Neuronal stem cell (in vitro differentiated cells): ENCODE measurements around the gene APOC1.
"Not testable (repeated sequence)": the region's sequence is repeated elsewhere in the genome, so short reads cannot be mapped to it uniquely, and the experiment has no call there.

Experiments
- DNase-seq: peaks from one replicate; pipeline ENCODE4 v3.0.0-alpha.2; 2013; ENCODE audit warnings: low spot score
- H2AFZ ChIP-seq: one replicate; pipeline ENCODE4 v1.6.1; 2013; ENCODE audit warnings: mild to moderate bottlenecking, low read length, inconsistent platforms
- H2AK5ac ChIP-seq: 2 replicates; pipeline ENCODE4 v1.6.1; 2013; ENCODE audit warnings: low read depth, mild to moderate bottlenecking, inconsistent platforms, low read length, moderate library complexity, mixed read lengths
- H2BK120ac ChIP-seq: 2 replicates; pipeline ENCODE4 v1.6.1; 2013; ENCODE audit warnings: low read depth, mild to moderate bottlenecking, inconsistent platforms, low read length, moderate library complexity, mixed read lengths
- H2BK12ac ChIP-seq: one replicate; pipeline ENCODE4 v1.6.1; 2013; ENCODE audit warnings: low read length, inconsistent platforms
- H2BK15ac ChIP-seq: 2 replicates; pipeline ENCODE4 v1.6.1; 2013; ENCODE audit warnings: mild to moderate bottlenecking, low read length, inconsistent platforms, mixed read lengths
- H2BK5ac ChIP-seq: one replicate; pipeline ENCODE4 v1.6.1; 2013; ENCODE audit warnings: inconsistent platforms, mild to moderate bottlenecking, low read length, moderate library complexity
- H3K14ac ChIP-seq: one replicate; pipeline ENCODE4 v1.6.1; 2013; ENCODE audit warnings: low read length, inconsistent platforms
- H3K18ac ChIP-seq: 2 replicates; pipeline ENCODE4 v1.6.1; 2013; ENCODE audit warnings: low read length, inconsistent platforms
- H3K23ac ChIP-seq: 2 replicates; pipeline ENCODE4 v1.6.1; 2013; ENCODE audit warnings: low read depth, mild to moderate bottlenecking, mixed read lengths, low read length, inconsistent platforms; ENCODE audit not compliant: poor library complexity
- H3K27ac ChIP-seq: replicated peaks from 3 replicates; pipeline ENCODE4 v1.5.1; 2013; ENCODE audit warnings: low read length, inconsistent platforms
- H3K27me3 ChIP-seq, 3 experiments: 2 replicates each; pipeline ENCODE4 v1.6.1; 2013; ENCODE audit warnings: low read length in 3 of 3, mild to moderate bottlenecking in 2 of 3, inconsistent platforms in 1 of 3, low read depth in 1 of 3, mixed read lengths in 1 of 3, moderate library complexity in 1 of 3; ENCODE audit not compliant: control insufficient read depth in 3 of 3, insufficient read depth in 3 of 3
- H3K36me3 ChIP-seq, 2 donors: replicated peaks in 1 of 2; 2 replicates each; pipeline ENCODE4 v1.6.1; 2013; ENCODE audit warnings: low read length in 2 of 2; ENCODE audit not compliant: control insufficient read depth in 2 of 2, insufficient read depth in 2 of 2
- H3K4ac ChIP-seq: 2 replicates; pipeline ENCODE4 v1.6.1; 2013; ENCODE audit warnings: inconsistent platforms, mild to moderate bottlenecking, low read length, moderate library complexity
- H3K4me1 ChIP-seq, 2 donors: 1 replicate in 1 of 2; 2 replicates in 1 of 2; pipeline ENCODE4 v1.6.1; 2013; ENCODE audit warnings: low read length in 2 of 2, low read depth in 1 of 2; ENCODE audit not compliant: control insufficient read depth in 2 of 2, insufficient read depth in 1 of 2
- H3K4me2 ChIP-seq: one replicate; pipeline ENCODE4 v1.6.1; 2013; ENCODE audit warnings: mild to moderate bottlenecking, low read length, inconsistent platforms; ENCODE audit not compliant: insufficient read depth, poor library complexity, severe bottlenecking
- H3K4me3 ChIP-seq, 2 donors: 2 replicates each; pipeline ENCODE4 v1.5.1; 2013; ENCODE audit warnings: low read length in 2 of 2, mild to moderate bottlenecking in 2 of 2, inconsistent platforms in 1 of 2, moderate library complexity in 1 of 2
- H3K79me1 ChIP-seq: one replicate; pipeline ENCODE4 v1.6.1; 2013; ENCODE audit warnings: low read depth, mild to moderate bottlenecking, inconsistent platforms, low read length, moderate library complexity
- H3K9ac ChIP-seq: one replicate; pipeline ENCODE4 v1.6.1; 2013; ENCODE audit warnings: mild to moderate bottlenecking, low read depth, low read length, inconsistent platforms; ENCODE audit not compliant: poor library complexity
- H3K9me3 ChIP-seq, 2 donors: replicated peaks in 1 of 2; 2 replicates each; pipeline versions ENCODE3 to v1.6.1; 2013; ENCODE audit warnings: low read length in 2 of 2, mild to moderate bottlenecking in 2 of 2, inconsistent platforms in 1 of 2, low read depth in 1 of 2, mixed read lengths in 1 of 2, moderate library complexity in 1 of 2; ENCODE audit not compliant: control insufficient read depth in 2 of 2, insufficient read depth in 1 of 2
- H4K8ac ChIP-seq: one replicate; pipeline ENCODE4 v1.6.1; 2013; ENCODE audit warnings: low read depth, mild to moderate bottlenecking, inconsistent platforms, low read length, moderate library complexity
- H4K91ac ChIP-seq: one replicate; pipeline ENCODE4 v1.6.1; 2013; ENCODE audit warnings: low read length, low read depth, mild to moderate bottlenecking, inconsistent platforms; ENCODE audit not compliant: poor library complexity
- WGBS, 2 donors: extraction: QIAGEN DNeasy Blood & Tissue Kit; methylation state at CpG; one replicate each; pipeline ENCODE4 v1.1.7; 2013; ENCODE audit warnings: missing lambda C conversion rate in 2 of 2, mixed read lengths in 1 of 2; ENCODE audit not compliant: insufficient read length in 2 of 2, insufficient replicate concordance in 1 of 2; ENCODE audit errors: extremely low coverage in 2 of 2; 5-methylcytosine and 5-hydroxymethylcytosine counted together

APOC1 gene

DNA sequence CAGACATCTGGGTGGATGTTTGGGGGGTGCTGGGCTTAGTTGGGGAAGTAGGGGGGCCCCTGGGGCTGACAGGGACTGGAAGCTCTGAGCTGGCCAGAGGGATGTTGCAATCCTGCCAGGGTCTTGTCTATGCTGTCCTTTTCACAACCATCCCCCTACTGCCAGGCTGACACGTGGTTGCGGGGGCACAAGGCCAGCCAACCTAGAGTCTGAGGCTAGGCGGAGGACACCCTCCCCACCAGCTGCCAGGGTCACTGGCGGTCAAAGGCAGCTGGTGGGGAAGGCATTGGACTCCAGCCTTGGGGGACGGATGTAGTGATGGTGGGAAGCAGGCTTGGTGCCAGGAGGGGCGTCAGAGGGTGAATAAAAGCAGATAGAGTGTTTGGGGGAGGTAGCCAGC, 1.6 kb upstream of the APOC1 start:
- Histone ChIP-seq H3K23ac (no peak overlapping the region), H3K14ac (no peak overlapping the region), H3K4me2 (no peak overlapping the region), H2BK15ac (no peak overlapping the region), H3K18ac (no peak overlapping the region), H3K4ac (no peak overlapping the region), H3K4me3 (no peak overlapping the region), H2AFZ (no peak overlapping the region), H3K9ac (no peak overlapping the region), H3K79me1 (no peaks in the 10 kb centered on the region), H2AK5ac (no peak overlapping the region), H3K27me3 (peaks cover 0 to 11% (median 0%) of the 10 kb centered on the region in 3 experiments), H3K9me3 (no peaks in the 10 kb centered on the region), H2BK12ac (no peak overlapping the region), H4K91ac (no peak overlapping the region), H2BK120ac (no peak overlapping the region), H3K4me1 (peaks cover 4 to 9% of the 10 kb centered on the region in 2 donors), H4K8ac (no peak overlapping the region), H2BK5ac (no peak overlapping the region), H3K27ac (no peak overlapping the region), H3K36me3 (peaks cover 0 to 3% of the 10 kb centered on the region in 2 donors)
- no peak for DNase-seq
- WGBS, 2 donors = no CpG with 5 or more reads among the region's 6 CpGs

DNA sequence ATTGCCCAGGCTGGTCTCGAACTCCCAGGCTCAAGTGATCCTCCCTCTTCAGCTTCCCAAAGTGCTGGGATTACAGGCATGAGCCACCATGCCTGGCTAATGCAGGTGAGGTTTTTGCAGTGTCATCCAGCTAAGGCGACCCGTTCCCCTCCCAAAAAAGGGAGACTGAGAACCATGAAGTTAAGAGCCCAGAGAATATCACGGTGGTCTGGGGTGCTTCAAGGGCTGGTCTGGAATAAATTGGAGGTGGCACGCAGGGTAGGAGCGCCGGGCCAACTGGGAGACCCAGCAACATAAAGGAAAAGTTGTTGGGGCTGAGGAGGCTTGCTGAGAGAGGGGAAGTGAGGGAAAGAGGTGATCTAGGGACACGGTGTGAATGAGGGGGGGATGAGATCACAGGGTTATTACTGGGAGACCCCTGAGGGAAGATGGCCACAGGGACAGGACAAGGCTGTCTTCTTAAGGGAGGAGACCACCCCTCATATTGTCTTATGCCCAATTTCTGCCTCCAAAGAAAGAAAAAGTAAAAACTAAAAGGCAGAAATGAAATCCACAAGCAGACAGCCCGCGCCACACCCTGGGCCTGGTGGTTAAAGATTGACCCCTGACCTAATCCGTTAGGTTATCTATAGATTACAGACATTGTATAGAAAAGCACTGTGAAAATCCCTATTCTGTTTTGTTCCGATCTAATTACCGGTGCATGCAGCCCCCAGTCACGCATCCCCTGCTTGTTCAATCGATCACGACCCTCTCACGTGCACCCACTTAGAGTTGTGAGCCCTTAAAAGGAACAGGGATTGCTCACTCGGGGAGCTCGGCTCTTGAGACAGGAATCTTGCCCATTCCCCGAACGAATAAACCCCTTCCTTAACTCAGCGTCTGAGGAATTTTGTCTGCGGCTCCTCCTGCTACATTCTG, 636 bp upstream of the APOC1 start:
- not testable (repeated sequence) for H3K9me3 ChIP-seq, H4K91ac ChIP-seq, H3K36me3 ChIP-seq, H3K4ac ChIP-seq, H3K27ac ChIP-seq, H3K79me1 ChIP-seq, H2BK120ac ChIP-seq, H2BK12ac ChIP-seq, H3K14ac ChIP-seq, DNase-seq, H4K8ac ChIP-seq, H3K4me1 ChIP-seq, H3K23ac ChIP-seq, H2BK5ac ChIP-seq
- no CpG with 5 or more reads among the region's 23 CpGs for WGBS, 2 donors
- H3K27me3 ChIP-seq = peaks cover 0 to 11% (median 0%) of the 10 kb centered on the region in 3 experiments
- peak overlapping the region in 1 of 2 donors; percentile 47 for H3K4me3 ChIP-seq
- H2AFZ ChIP-seq = peak overlapping the region; percentile 94
- peak overlapping the region; percentile 60 for H3K9ac ChIP-seq
- peak overlapping the region; percentile 50 for H3K4me2 ChIP-seq
- H2AK5ac ChIP-seq = peak overlapping the region; percentile 81
- H3K18ac ChIP-seq = peak overlapping the region; percentile 94
- H2BK15ac ChIP-seq = peak overlapping the region; percentile 97

DNA sequence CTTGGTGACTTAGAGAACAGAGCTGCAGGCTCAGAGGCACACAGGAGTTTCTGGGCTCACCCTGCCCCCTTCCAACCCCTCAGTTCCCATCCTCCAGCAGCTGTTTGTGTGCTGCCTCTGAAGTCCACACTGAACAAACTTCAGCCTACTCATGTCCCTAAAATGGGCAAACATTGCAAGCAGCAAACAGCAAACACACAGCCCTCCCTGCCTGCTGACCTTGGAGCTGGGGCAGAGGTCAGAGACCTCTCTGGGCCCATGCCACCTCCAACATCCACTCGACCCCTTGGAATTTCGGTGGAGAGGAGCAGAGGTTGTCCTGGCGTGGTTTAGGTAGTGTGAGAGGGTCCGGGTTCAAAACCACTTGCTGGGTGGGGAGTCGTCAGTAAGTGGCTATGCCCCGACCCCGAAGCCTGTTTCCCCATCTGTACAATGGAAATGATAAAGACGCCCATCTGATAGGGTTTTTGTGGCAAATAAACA, 9.9 kb downstream of the APOC1 start:
- Histone ChIP-seq H3K4ac (peak overlapping the region; percentile 76), H2AFZ (no peak overlapping the region), H3K27me3 (no peaks in the 10 kb centered on the region), H3K79me1 (peaks cover 2% of the 10 kb centered on the region), H3K36me3 (no peaks in the 10 kb centered on the region), H3K9ac (no peak overlapping the region), H3K14ac (peak overlapping the region; percentile 8), H2BK5ac (peak overlapping the region; percentile 39), H3K4me1 (peaks cover 2% of the 10 kb centered on the region in 2 donors), H2BK12ac (no peak overlapping the region), H3K4me2 (no peak overlapping the region), H3K9me3 (no peaks in the 10 kb centered on the region), H4K8ac (peak overlapping the region; percentile 82), H3K4me3 (no peak overlapping the region), H3K23ac (peak overlapping the region; percentile 73), H4K91ac (no peak overlapping the region), H2BK120ac (no peak overlapping the region), H3K27ac (no peak overlapping the region), H2AK5ac (peak overlapping the region; percentile 84), H3K18ac (peak overlapping the region; percentile 57), H2BK15ac (peak overlapping the region; percentile 94)
- no peak for DNase-seq
- no CpG with 5 or more reads among the region's 8 CpGs for WGBS, 2 donors

- Histone ChIP-seq H3K4ac (no peak overlapping the region), H3K4me1 (peaks cover 2% of the 10 kb centered on the region in 2 donors), H3K36me3 (no peaks in the 10 kb centered on the region), H2BK120ac (no peak overlapping the region), H3K9me3 (no peaks in the 10 kb centered on the region), H3K18ac (peak overlapping the region; percentile 57), H3K27ac (no peak overlapping the region), H3K4me2 (no peak overlapping the region), H2BK15ac (no peak overlapping the region), H4K8ac (no peak overlapping the region), H3K4me3 (no peak overlapping the region), H2AFZ (no peak overlapping the region), H3K79me1 (peaks cover 2% of the 10 kb centered on the region), H2BK5ac (no peak overlapping the region), H3K23ac (no peak overlapping the region), H4K91ac (no peak overlapping the region), H3K14ac (no peak overlapping the region), H2AK5ac (peak overlapping the region; percentile 70), H2BK12ac (no peak overlapping the region), H3K27me3 (no peaks in the 10 kb centered on the region), H3K9ac (no peak overlapping the region)
- no CpG with 5 or more reads among the region's 8 CpGs for WGBS, 2 donors
- no peak for DNase-seq
Measured at GRCh38 chr19:44925114-44925891, 10.9 kb downstream of the APOC1 start.
